H9 (cell line): ENCODE measurements around the gene ARAP2. TPM values are rescaled to one million over a fixed set of nuclear protein-coding genes. Genes with fewer than 3 reads are reported as not detected.

Source experiments
- DNase-seq: peaks from one replicate; pipeline ENCODE4 v3.0.0-alpha.2; 2017
- H2AFZ ChIP-seq: one replicate; pipeline ENCODE4 v1.6.1; 2013; ENCODE audit warnings: mild to moderate bottlenecking, low read length, control low read depth, moderate library complexity
- H2AK5ac ChIP-seq: 2 replicates; pipeline ENCODE4 v1.6.1; 2013; ENCODE audit warnings: low read length, control low read depth, mixed read lengths; ENCODE audit not compliant: insufficient read length
- H2BK120ac ChIP-seq: one replicate; pipeline ENCODE4 v1.6.1; 2013; ENCODE audit warnings: low read depth, mild to moderate bottlenecking, low read length, control low read depth, inconsistent platforms; ENCODE audit not compliant: poor library complexity, severe bottlenecking
- H2BK12ac ChIP-seq: 2 replicates; pipeline ENCODE4 v1.6.1; 2013; ENCODE audit warnings: low read length, control low read depth, mixed read lengths, low read depth; ENCODE audit not compliant: insufficient read length
- H2BK15ac ChIP-seq: 2 replicates; pipeline ENCODE4 v1.6.1; 2013; ENCODE audit warnings: low read depth, low read length, control low read depth
- H2BK20ac ChIP-seq: one replicate; pipeline ENCODE4 v1.6.1; 2013; ENCODE audit warnings: low read depth, mild to moderate bottlenecking, low read length, control low read depth, inconsistent platforms; ENCODE audit not compliant: poor library complexity, severe bottlenecking
- H2BK5ac ChIP-seq: 2 replicates; pipeline ENCODE4 v1.6.1; 2013; ENCODE audit warnings: low read length, control low read depth, mixed read lengths; ENCODE audit not compliant: insufficient read length
- H3K14ac ChIP-seq: 2 replicates; pipeline ENCODE4 v1.6.1; 2013; ENCODE audit warnings: low read length, control low read depth; ENCODE audit not compliant: insufficient read depth
- H3K18ac ChIP-seq: 2 replicates; pipeline ENCODE4 v1.6.1; 2013; ENCODE audit warnings: low read depth, mild to moderate bottlenecking, mixed read lengths, low read length, control low read depth; ENCODE audit not compliant: insufficient read length
- H3K23ac ChIP-seq: 2 replicates; pipeline ENCODE4 v1.6.1; 2013; ENCODE audit warnings: low read length, control low read depth, mixed read lengths, low read depth; ENCODE audit not compliant: insufficient read length
- H3K23me2 ChIP-seq: 2 replicates; pipeline ENCODE4 v1.6.1; 2013; ENCODE audit warnings: low read depth, mild to moderate bottlenecking, mixed read lengths, low read length, control low read depth; ENCODE audit not compliant: insufficient read length, poor library complexity, severe bottlenecking
- H3K27ac ChIP-seq: 2 replicates; pipeline ENCODE4 v1.5.1; 2013; ENCODE audit warnings: low read length, control low read depth, mixed read lengths, low read depth; ENCODE audit not compliant: insufficient read length
- H3K27me3 ChIP-seq: 2 replicates; pipeline ENCODE4 v1.6.1; 2013; ENCODE audit warnings: low read length, control low read depth, inconsistent platforms; ENCODE audit not compliant: insufficient read depth
- H3K4ac ChIP-seq: 2 replicates; pipeline ENCODE4 v1.6.1; 2013; ENCODE audit warnings: low read depth, mild to moderate bottlenecking, control low read depth, inconsistent platforms, low read length, moderate library complexity
- H3K4me1 ChIP-seq: 2 replicates; pipeline ENCODE4 v1.6.1; 2013; ENCODE audit warnings: low read length, control low read depth, inconsistent platforms; ENCODE audit not compliant: insufficient read depth
- H3K4me2 ChIP-seq: 2 replicates; pipeline ENCODE4 v1.6.1; 2013; ENCODE audit warnings: low read length, control low read depth, mixed read lengths; ENCODE audit not compliant: insufficient read length, insufficient read depth
- H3K56ac ChIP-seq: 2 replicates; pipeline ENCODE4 v1.6.1; 2013; ENCODE audit warnings: low read depth, mild to moderate bottlenecking, mixed read lengths, low read length, control low read depth; ENCODE audit not compliant: insufficient read length
- H3K79me1 ChIP-seq: 2 replicates; pipeline ENCODE4 v1.6.1; 2013; ENCODE audit warnings: low read depth, mild to moderate bottlenecking, moderate library complexity, low read length, control low read depth, inconsistent platforms; ENCODE audit not compliant: insufficient read depth, poor library complexity, severe bottlenecking
- H3K79me2 ChIP-seq: 2 replicates; pipeline ENCODE4 v1.6.1; 2013; ENCODE audit warnings: low read length, control low read depth, inconsistent platforms; ENCODE audit not compliant: insufficient read depth
- H3K9ac ChIP-seq: 2 replicates; pipeline ENCODE4 v1.6.1; 2013; ENCODE audit warnings: low read length, control low read depth, mixed read lengths; ENCODE audit not compliant: insufficient read length; ENCODE audit errors: extremely low read depth
- H3K9me3 ChIP-seq: one replicate; pipeline ENCODE4 v1.6.1; 2013; ENCODE audit warnings: low read depth, low read length, inconsistent platforms; ENCODE audit not compliant: control insufficient read depth
- H3T11ph ChIP-seq: one replicate; pipeline ENCODE4 v1.6.1; 2013; ENCODE audit warnings: mild to moderate bottlenecking, low read length, control low read depth, inconsistent platforms
- H4K20me1 ChIP-seq: one replicate; pipeline ENCODE4 v1.6.1; 2013; ENCODE audit not compliant: control insufficient read depth, insufficient read length, insufficient read depth
- H4K5ac ChIP-seq: 2 replicates; pipeline ENCODE4 v1.6.1; 2013; ENCODE audit warnings: low read depth, mild to moderate bottlenecking, mixed read lengths, low read length, control low read depth; ENCODE audit not compliant: insufficient read length
- H4K8ac ChIP-seq: replicated peaks from 2 replicates; pipeline ENCODE4 v1.6.1; 2013; ENCODE audit warnings: low read length, control low read depth, mixed read lengths, low read depth; ENCODE audit not compliant: insufficient read length
- H4K91ac ChIP-seq: 2 replicates; pipeline ENCODE4 v1.6.1; 2013; ENCODE audit warnings: low read depth, mild to moderate bottlenecking, moderate library complexity, mixed read lengths, low read length, control low read depth; ENCODE audit not compliant: insufficient read length
- H3K27ac Mint-ChIP-seq, 3 experiments: 2 replicates in 2 of 3; 3 replicates in 1 of 3; pipeline ENCODE4 v1.8.0; 2020 to 2021; ENCODE audit warnings: mixed read lengths in 3 of 3, mild to moderate bottlenecking in 1 of 3, moderate library complexity in 1 of 3
- H3K27me3 Mint-ChIP-seq: 2 replicates; pipeline ENCODE4 v1.8.0; 2021; ENCODE audit warnings: low read depth, mild to moderate bottlenecking, moderate library complexity, mixed read lengths
- H3K36me3 Mint-ChIP-seq, 3 experiments: 2 replicates in 2 of 3; 3 replicates in 1 of 3; pipeline ENCODE4 v1.8.0; 2020 to 2021; ENCODE audit warnings: low read depth in 3 of 3, mixed read lengths in 3 of 3; ENCODE audit not compliant: insufficient read depth in 1 of 3
- H3K4me1 Mint-ChIP-seq, 2 experiments: 2 replicates each; pipeline ENCODE4 v1.8.0; 2020; ENCODE audit warnings: mixed read lengths in 2 of 2
- H3K4me3 Mint-ChIP-seq, 2 experiments: 2 replicates in 1 of 2; 3 replicates in 1 of 2; pipeline ENCODE4 v1.8.0; 2020 to 2021; ENCODE audit warnings: mild to moderate bottlenecking in 2 of 2, mixed read lengths in 2 of 2, moderate library complexity in 1 of 2
- H3K9me3 Mint-ChIP-seq, 2 experiments: 2 replicates in 1 of 2; 3 replicates in 1 of 2; pipeline ENCODE4 v1.8.0; 2020; ENCODE audit warnings: mild to moderate bottlenecking in 2 of 2, mixed read lengths in 2 of 2, moderate library complexity in 1 of 2
- CTCF ChIP-seq: fragments of 200-600 bp; sonication (generic); conservative IDR thresholded peaks from 3 replicates; pipeline ENCODE4 v1.8.0; 2021; ENCODE audit warnings: antibody characterized with exemption, mild to moderate bottlenecking
- WGBS: extraction: QIAGEN DNeasy Blood & Tissue Kit; methylation state at CpG from one replicate; pipeline ENCODE4 v1.1.7; 2013; ENCODE audit warnings: missing lambda C conversion rate, low lambda C conversion rate, mixed read lengths; ENCODE audit not compliant: insufficient read length; ENCODE audit errors: extremely low coverage; 5-methylcytosine and 5-hydroxymethylcytosine counted together
- total RNA-seq: library from RNA; stranded (reverse); gene quantifications from 2 replicates; pipeline ENCODE4 v1.2.1, GENCODE V29; 2021

Gene ARAP2
- total RNA-seq, 1 experiment from 2014 or later, result 6.3 TPM

- H3K23me2 ChIP-seq, result no peaks in the 10 kb centered on the region
- no peaks in the 10 kb centered on the region; a peak in 1 of 5 replicates for H3K9me3 Mint-ChIP-seq
- H3K18ac ChIP-seq, result no peak overlapping the region
- no peak overlapping the region for H3K4ac ChIP-seq
- no peak overlapping the region for H3K4me3 Mint-ChIP-seq
- H3K9me3 ChIP-seq, result no peaks in the 10 kb centered on the region
- H3K79me1 ChIP-seq, result no peaks in the 10 kb centered on the region
- no peak overlapping the region for H3K27ac Mint-ChIP-seq
- H3K4me1 ChIP-seq, result no peaks in the 10 kb centered on the region
- TF ChIP-seq CTCF, result no peak
- no peaks in the 10 kb centered on the region for H3K27me3 ChIP-seq
- no peak overlapping the region for H4K8ac ChIP-seq
- no peak overlapping the region for H2AFZ ChIP-seq
- H3K56ac ChIP-seq, result no peak overlapping the region
- H2AK5ac ChIP-seq, result no peak overlapping the region
- H2BK5ac ChIP-seq, result no peak overlapping the region
- H3K23ac ChIP-seq, result no peak overlapping the region
- peaks cover 5 to 6% of the 10 kb centered on the region in 2 experiments for H3K4me1 Mint-ChIP-seq
- no peak overlapping the region for H2BK120ac ChIP-seq
- H3K36me3 Mint-ChIP-seq, result no peaks in the 10 kb centered on the region
- no peak overlapping the region for H3K4me2 ChIP-seq
- no peak overlapping the region for H3T11ph ChIP-seq
- no peaks in the 10 kb centered on the region for H4K20me1 ChIP-seq
- H4K91ac ChIP-seq, result no peak overlapping the region
- H2BK15ac ChIP-seq, result no peak overlapping the region
- H3K79me2 ChIP-seq, result no peaks in the 10 kb centered on the region
- H3K27ac ChIP-seq, result no peak overlapping the region
- H2BK12ac ChIP-seq, result no peak overlapping the region
- no peak overlapping the region for H4K5ac ChIP-seq
- no CpG with 5 or more reads among the region's 3 CpGs for WGBS
- H3K9ac ChIP-seq, result no peak overlapping the region
- H2BK20ac ChIP-seq, result no peak overlapping the region
- no peak for DNase-seq
- no peak overlapping the region for H3K14ac ChIP-seq
- no peaks in the 10 kb centered on the region; the same call in 1 of the 2 replicates for H3K27me3 Mint-ChIP-seq
Measured at GRCh38 chr4:36230534-36230933, 13.8 kb downstream of the ARAP2 start.
